HG03108 (cell line): Measurements from ENCODE around the gene PLCXD3.

Source experiments
- ATAC-seq: cut with Tn5 transposase; IDR thresholded peaks from one replicate; pipeline ENCODE4 v1.9.1; 2021; ENCODE audit warnings: moderate library complexity; ENCODE audit not compliant: unreplicated experiment

Gene PLCXD3

DNA sequence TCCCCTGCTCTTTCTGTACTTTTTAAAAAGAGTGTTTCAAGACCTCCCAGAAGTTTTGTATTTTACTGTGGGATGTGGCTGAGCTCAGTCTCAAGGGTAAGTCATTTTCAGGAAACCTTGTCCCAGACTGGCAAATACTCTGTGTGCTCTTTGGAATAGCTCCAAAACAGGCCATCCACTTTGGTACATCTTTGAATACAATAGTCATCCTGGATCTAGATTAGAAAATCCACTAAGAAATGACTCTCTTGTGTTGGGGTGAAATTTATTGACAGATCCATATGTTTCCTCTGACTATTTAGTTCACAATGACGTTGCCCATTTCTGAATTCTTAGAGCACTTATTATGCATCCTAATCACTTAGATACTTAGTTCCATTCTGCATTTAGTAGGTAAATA is 95.2 kb downstream of the PLCXD3 start:
- ATAC-seq, result no peak

DNA sequence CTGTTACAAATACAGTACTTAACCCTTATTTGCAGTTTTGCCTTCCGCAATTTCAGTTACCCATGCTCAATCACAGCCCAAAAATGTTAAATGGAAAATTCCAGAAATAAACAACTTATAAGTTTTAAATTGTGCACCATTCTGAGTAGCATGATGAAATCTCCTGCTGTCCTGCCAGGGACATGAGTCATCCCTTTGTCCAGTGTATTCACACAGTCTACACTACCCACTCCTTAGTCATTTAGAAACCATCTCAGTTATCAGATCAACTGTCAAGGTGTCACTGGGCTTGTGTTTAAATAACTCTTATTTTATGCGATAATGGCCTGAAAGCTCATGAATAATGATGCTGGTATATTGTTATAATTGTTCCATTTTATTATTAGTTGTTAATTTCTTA is 95.8 kb downstream of the PLCXD3 start:
- no peak for ATAC-seq

DNA sequence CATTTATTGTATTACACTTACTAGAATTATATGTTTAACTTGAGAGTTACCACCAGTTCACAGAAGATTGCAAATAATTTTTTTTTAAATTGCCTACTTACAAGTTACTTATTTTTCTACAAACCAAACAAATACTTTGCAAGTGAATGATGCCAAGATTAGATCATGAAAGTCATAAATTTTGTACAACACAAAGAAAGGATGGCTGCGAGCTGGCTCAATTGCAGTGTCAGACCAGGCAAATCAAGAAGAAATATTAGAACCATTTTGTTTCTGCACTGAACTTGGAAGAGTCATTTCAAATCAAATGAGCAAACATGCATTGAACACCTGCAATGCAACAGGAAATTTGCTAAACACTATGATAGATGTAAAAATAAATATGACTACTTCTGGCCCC is 97.3 kb downstream of the PLCXD3 start:
- ATAC-seq, result no peak

- no peak for ATAC-seq
These were observed 97.9 kb downstream of the PLCXD3 start for GRCh38 chr5:41412496-41412895.

GRCh38 chr5:41410737-41411136 is 99.7 kb downstream of the PLCXD3 start:
- no peak for ATAC-seq

DNA sequence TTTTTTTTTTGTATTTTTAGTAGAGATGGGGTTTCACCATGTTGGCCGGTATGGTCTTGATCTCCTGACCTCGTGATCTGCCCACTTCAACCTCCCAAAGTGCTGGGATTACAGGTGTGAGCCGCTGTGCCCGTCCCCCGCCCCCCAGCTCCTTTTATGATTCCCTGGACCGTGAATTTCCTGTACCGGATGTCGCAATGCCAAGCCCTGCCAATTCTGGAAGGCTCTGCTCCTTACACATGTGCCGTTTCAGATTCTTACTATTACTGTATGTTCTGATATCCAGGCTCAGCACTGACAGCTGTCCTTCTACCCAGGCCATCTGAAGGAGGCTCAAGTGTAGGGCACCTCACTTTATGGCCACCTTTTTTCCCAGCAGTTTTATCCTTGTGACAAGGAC is 100.1 kb downstream of the PLCXD3 start:
- ATAC-seq, result no peak

GRCh38 chr5:41408676-41409443 is 101.5 kb downstream of the PLCXD3 start:
- ATAC-seq, result no peak

DNA sequence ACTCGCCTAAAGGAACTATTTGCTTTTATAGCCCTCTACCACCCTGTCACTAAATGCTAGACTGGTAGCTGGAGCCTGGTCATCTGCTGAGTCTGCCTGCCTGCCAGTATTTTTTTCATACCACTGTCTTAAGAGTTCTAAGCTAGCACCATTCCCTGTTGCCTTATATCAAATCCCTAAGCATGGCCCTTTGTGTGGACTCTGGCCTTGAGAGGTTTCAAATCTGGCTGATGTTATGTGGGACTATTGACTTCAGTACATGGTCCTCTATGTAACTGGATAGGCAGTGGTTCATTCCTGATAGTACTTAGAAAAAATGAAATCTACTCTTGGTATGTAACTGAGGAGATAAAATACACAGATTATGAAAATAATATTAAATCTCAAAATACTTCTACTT is 103.5 kb downstream of the PLCXD3 start:
- ATAC-seq, result no peak

- no peak for ATAC-seq
These were observed 104.0 kb downstream of the PLCXD3 start for GRCh38 chr5:41406424-41406823.

GRCh38 chr5:41404757-41405156 is 105.6 kb downstream of the PLCXD3 start:
- no peak for ATAC-seq

GRCh38 chr5:41403846-41404245 is 106.6 kb downstream of the PLCXD3 start:
- ATAC-seq, result no peak

DNA sequence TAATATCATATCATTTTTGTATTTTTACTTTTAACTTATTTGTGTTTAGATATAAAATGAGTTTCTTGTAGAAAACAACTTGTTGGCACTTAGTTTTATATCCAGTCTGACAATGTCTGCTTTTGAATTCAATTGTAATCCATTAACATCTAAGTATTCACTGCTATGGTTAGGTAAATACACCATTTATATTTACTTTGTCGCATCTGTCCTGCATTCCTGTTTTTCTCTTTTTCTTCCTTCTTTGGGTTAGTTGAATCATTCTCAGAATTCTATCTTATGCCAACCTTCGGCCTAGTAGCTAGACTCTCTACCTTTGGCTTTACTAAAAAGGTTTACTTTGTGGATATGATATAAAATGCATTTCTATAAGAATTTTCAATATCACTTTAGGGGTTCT is 107.6 kb downstream of the PLCXD3 start:
- no peak for ATAC-seq

GRCh38 chr5:41399839-41400238 is 110.6 kb downstream of the PLCXD3 start:
- ATAC-seq, result no peak

GRCh38 chr5:41392016-41392415 is 118.4 kb downstream of the PLCXD3 start:
- ATAC-seq, result no peak

DNA sequence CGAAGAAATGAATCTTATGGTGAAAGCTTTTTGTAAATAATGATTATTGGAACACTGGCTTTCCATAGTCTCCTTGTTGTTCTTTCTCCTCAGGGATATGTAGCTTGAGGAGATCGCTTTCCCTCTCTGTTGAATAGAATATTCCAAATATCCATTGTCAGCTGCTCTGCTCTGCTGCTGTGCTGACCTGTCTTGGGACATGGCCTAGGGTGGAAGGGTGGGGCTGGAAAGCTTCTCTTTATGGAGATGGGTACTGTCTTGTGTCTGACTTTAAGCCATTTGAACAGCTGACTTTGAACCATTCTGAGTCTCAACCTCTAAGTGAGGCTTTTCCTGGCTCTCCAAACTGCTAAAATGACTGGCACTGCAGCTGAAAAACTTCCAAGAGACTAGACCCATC is 135.8 kb downstream of the PLCXD3 start:
- ATAC-seq, result no peak

- no peak for ATAC-seq
These were observed 137.2 kb downstream of the PLCXD3 start for GRCh38 chr5:41373230-41373629.

GRCh38 chr5:41371738-41372137 is 138.7 kb downstream of the PLCXD3 start:
- ATAC-seq, result no peak

DNA sequence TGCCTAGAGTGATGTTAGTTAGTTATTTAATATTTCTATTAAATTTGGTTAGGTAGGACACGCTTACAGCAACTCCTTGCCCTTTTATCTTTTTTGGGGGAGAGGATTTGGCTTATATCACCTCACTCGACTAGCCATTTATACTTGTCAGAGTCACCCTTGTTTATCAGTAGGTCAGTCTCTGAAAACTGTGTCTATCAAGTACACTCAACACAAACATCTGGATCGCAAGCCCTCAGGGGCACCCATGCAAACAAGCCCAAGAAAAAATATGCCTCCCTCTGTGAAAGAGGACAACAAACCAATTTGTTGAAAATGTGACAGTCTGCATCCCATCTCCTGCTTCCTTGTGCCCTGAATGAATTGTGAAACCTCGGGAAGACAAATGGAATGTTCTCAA is 139.9 kb downstream of the PLCXD3 start:
- no peak for ATAC-seq

DNA sequence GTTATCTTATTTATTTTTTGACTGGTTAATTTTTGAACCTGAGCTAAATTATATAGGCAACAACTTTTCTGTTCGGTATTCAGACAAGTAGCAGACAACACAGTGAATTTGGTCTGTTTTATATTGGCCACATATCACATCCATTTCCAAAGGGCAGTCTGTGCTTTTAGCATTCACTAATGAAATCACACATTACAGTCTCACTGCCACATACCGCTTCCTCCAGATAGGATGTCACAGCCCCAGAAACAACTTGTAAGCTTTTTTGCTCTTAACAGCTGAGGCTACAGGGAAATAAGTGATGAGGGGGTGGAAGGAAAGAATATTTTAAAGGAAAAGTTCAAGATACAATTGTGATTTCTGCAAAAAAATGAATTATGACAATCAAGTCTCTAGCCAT is 140.6 kb downstream of the PLCXD3 start:
- no peak for ATAC-seq

DNA sequence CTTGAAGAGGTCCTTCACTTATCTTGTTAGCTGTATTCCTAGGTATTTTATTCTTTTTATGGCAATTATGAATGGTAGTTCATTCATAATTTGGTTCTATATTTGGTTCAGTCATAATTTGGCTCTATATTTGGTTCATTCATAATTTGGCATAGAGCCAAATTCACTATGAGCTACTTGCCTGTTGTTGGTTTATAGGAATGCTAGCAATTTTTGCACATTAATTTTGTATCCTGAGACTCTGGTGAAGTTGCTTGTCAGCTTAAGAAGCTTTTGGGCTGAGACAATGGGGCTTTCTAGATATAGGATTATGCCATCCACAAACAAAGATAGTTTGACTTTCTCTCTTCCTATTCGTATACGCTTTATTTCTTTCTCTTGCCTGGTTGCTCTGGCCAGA is 142.2 kb downstream of the PLCXD3 start:
- no peak for ATAC-seq

- ATAC-seq, result no peak
These were observed 145.0 kb downstream of the PLCXD3 start for GRCh38 chr5:41365369-41365768.

- no peak for ATAC-seq
These were observed 146.1 kb downstream of the PLCXD3 start for GRCh38 chr5:41364346-41364745.

DNA sequence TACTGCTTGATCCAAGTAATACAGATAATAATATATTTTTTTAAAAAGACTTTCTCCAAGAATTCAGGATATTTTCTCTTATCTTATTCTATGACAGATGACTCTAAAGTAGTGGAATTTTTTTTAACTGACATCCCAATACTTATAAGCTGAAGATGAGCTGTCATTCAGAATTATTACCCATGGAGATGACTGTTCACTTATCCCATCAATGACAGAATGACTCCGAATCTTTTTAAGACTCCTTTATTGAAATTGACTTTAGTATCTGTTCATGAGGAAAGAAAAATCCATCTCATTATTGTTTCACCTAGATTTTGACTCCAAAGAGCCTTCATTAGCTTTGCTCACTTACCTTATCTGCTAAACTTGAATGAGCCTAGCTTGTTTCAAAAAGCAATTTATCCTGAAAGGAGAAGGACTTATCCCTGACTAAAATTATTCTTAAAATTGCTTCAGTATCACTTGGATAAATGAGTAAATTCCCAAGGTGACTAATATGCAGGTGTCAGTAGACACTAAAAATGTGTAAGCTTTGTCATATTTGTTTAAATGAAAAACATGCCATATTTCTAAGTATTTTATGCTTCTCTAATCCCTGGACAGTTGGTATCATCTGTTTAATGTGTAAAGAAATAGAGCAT is 146.9 kb downstream of the PLCXD3 start:
- ATAC-seq, result no peak
